GM21360 (cell line): Measurements from ENCODE around the gene MAP3K2.
"Not testable (repeated sequence)": the region's sequence is repeated elsewhere in the genome, so short reads cannot be mapped to it uniquely, and the experiment has no call there.

Experiments used
- ATAC-seq: cut with Tn5 transposase; IDR thresholded peaks from one replicate; pipeline ENCODE4 v1.9.1; 2021; ENCODE audit warnings: mild to moderate bottlenecking, moderate library complexity; ENCODE audit not compliant: unreplicated experiment

MAP3K2 gene

GRCh38 chr2:127421116-127421800, 33.5 kb upstream of the MAP3K2 start:
- ATAC-seq, result no peak

DNA sequence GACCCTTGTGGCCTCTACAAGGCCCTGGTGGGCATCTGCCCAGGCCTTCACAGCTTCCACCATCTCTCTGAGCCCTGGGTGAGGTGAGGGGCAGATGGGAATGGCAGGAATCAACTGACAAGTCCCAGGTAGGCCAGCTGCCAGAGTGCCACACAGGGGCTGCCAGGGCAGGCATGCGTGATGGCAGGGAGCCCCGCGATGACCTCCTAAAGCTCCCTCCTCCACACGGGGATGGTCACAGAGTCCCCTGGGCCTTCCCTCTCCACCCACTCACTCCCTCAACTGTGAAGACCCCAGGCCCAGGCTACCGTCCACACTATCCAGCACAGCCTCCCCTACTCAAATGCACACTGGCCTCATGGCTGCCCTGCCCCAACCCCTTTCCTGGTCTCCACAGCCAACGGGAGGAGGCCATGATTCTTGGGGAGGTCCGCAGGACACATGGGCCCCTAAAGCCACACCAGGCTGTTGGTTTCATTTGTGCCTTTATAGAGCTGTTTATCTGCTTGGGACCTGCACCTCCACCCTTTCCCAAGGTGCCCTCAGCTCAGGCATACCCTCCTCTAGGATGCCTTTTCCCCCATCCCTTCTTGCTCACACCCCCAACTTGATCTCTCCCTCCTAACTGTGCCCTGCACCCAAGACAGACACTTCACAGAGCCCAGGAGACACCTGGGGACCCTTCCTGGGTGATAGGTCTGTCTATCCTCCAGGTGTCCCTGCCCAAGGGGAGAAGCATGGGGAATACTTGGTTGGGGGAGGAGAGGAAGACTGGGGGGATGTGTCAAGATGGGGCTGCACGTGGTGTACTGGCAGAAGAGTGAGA, 32.5 kb upstream of the MAP3K2 start:
- ATAC-seq, result no peak

- ATAC-seq, result no peak
Observed at GRCh38 chr2:127419448-127420038, 31.8 kb upstream of the MAP3K2 start.

DNA sequence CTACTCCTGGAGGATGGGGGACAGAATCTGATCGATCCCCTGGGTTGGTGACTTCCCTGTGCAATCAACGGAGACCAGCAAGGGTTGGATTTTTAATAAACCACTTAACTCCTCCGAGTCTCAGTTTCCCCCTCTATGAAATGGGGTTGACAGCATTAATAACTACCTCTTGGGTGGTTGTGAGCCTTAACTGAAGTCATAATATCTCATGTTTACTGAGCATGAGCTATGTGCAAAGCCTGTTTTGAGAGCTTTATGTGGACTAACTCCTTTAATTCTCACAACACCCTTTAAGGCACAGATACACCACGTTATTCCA, 31.3 kb upstream of the MAP3K2 start:
- ATAC-seq, result no peak

- ATAC-seq, result no peak
Observed at GRCh38 chr2:127418300-127419111, 30.7 kb upstream of the MAP3K2 start, which contains the start of gene PROC. Gene PROC, plus strand, starts transcription at chr2:127418427. Its CDS starts 1,516 bp downstream, at chr2:127419943.

DNA sequence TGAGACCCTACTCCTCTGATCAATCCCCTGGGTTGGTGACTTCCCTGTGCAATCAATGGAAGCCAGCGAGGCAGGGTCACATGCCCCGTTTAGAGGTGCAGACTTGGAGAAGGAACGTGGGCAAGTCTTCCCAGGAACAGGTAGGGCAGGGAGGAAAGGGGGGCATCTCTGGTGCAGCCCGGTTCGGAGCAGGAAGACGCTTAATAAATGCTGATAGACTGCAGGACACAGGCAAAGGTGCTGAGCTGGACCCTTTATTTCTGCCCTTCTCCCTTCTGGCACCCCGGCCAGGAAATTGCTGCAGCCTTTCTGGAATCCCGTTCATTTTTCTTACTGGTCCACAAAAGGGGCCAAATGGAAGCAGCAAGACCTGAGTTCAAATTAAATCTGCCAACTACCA, 29.6 kb upstream of the MAP3K2 start:
- ATAC-seq, result no peak

- ATAC-seq, result no peak
Observed at GRCh38 chr2:127416506-127417001, 28.8 kb upstream of the MAP3K2 start.

- ATAC-seq, result peak; percentile 77
Observed at GRCh38 chr2:127415593-127416505, 28.1 kb upstream of the MAP3K2 start.

GRCh38 chr2:127414638-127415592, 27.1 kb upstream of the MAP3K2 start:
- no peak for ATAC-seq

DNA sequence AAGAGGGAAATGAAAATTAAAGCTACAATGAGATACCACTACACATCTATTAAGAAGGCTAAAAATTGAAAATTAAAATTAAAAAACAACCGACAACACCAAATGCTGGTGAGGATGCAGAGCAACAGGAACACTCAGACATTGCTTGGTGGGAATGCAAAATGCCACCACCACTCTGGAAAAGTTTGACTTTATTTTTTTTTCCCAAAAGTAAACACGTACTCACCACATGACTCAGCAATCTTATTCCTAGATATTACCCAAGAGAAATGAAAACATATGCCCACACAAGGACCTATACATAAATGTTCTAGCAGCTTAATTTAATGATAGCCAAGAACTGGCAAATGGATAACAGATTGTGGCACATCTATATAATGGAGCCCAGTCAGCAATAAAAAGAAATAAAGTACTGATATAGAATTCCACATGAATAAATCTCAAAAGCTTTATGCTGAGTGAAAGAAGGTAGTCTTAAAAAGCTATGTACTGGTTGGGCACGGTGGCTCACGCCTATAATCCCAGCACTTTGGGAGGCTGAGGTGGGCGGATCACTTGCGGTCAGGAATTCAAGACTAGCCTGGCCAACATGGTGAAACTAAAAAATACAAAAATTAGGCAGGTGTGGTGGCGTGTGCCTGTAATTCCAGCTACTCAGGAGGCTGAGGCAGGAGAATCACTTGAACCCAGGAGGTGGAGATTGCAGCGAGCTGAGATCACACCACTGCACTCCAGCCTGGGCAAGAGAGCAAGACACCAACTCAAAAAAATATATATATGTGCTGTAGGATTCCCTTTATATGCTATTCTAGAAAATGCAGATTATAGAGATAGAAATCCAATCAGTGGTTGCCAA, 26.2 kb upstream of the MAP3K2 start:
- no peak for ATAC-seq

DNA sequence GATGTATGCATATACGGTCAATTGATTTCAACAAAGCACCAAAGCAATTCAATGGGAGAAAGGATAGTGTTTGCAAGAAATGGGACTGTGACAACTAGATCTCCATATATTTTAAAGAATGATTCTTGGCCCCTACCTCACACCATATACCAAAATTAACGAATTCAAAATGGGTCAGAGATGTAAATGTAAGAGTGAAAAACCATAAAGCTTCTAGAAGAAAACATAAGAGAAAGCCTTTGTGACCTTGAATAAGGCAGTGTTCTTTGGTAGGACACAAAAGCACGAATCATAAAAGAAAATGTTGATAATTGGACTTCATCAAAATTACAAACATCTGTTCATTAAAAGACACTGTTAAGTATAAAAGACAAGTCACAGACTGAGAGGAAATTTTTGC, 25.4 kb upstream of the MAP3K2 start:
- ATAC-seq, result no peak

GRCh38 chr2:127411653-127412369, 24.0 kb upstream of the MAP3K2 start:
- no peak for ATAC-seq

DNA sequence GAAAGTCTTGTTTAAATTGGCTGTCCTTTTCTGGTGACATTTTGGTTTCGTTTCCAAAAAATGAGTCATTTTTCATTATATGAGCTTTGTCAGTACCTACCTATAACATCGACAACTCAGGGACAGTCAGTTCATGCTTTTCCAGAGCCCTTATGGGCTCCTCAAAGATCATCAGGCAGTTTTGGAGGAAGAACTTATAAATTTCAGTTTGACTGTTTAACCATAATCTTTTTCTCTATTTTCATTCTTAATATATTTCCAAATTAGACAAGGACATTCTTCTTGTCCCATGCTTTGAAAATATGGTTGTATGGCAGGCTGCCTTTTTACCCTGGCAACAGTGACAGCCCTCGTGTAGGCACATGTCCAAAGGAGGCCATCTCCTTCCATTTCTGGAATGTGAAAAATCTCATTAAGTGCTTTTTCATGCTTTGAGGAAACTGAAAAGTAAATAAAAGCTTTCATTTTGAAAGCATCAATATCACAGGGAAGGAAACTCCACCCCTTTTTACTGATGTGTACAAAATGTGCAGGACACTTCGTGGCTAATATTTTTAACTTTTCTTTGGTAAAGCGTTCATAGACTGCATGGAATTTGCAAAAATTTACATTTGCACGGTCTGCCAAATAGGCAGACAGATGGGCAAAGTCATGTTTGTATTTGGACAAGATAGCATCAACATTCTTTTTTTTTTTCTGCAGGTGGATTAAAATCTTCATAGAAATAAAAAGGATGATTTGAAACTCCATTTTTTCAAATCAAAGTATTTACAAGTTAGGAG, 23.3 kb upstream of the MAP3K2 start:
- ATAC-seq, result peak; percentile 38

DNA sequence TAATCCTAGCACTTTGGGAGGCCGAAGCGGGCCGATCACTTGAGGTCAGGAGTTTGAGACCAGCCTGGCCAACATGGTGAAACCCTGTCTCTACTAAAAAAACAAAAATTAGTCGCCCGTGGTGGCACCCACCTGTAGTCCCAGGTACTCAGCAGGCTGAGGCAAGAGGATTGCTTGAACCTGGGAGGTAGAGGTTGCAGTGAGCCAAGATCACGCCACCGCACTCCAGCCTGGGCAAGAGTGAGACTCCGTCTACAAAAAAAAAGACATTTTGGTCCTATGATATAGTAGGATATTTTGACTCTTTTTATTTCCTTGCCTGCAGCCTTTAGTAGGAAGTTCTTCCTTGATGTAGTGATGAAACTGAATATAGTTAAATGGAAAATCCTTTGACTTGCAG, 21.9 kb upstream of the MAP3K2 start:
- not testable (repeated sequence) for ATAC-seq

GRCh38 chr2:127408807-127409099, 21.0 kb upstream of the MAP3K2 start:
- no peak for ATAC-seq

- peak; percentile 78 for ATAC-seq
Observed at GRCh38 chr2:127408004-127408806, 20.4 kb upstream of the MAP3K2 start.
